Bronchial epithelial cell (primary cell): ENCODE results near the gene MS4A6E. TPM values are rescaled to one million over a fixed set of nuclear protein-coding genes. Genes with fewer than 3 reads are reported as not detected.
"Not testable (repeated sequence)": the region's sequence is repeated elsewhere in the genome, so short reads cannot be mapped to it uniquely, and the experiment has no call there.

ENCODE experiments used
- DNase-seq: peaks from one replicate; pipeline ENCODE4 v3.0.0-alpha.2; 2010; ENCODE audit warnings: low read depth
- FAIRE-seq: peaks from 2 replicates; lab custom pipeline; 2011; peaks lifted over from hg19 to GRCh38; lab: Jason Lieb, UNC
- H3K27me3 ChIP-seq: 2 replicates; pipeline ENCODE4 v1.5.1; 2011; ENCODE audit warnings: low read length; ENCODE audit not compliant: control insufficient read depth, insufficient read depth
- H3K36me3 ChIP-seq: 2 replicates; pipeline ENCODE4 v1.5.1; 2011; ENCODE audit warnings: low read length; ENCODE audit not compliant: control insufficient read depth, insufficient read depth
- H3K4me3 ChIP-seq: 2 replicates; pipeline ENCODE4 v1.5.1; 2011; ENCODE audit warnings: mild to moderate bottlenecking, low read depth, low read length, control low read depth
- total RNA-seq: library from RNA; depleted of rRNA; stranded (reverse); fragments of >200 nt; gene quantifications from 2 replicates; pipeline ENCODE4 v1.2.1, GENCODE V29; 2014
- TF ChIP-seq, protein P1 (sequence below): IDR thresholded peaks from 2 replicates; pipeline ENCODE4 v1.5.1; 2011; ENCODE audit warnings: mild to moderate bottlenecking, moderate library complexity, low read length, control low read depth, inconsistent platforms; ENCODE audit not compliant: insufficient read depth, severe bottlenecking

MS4A6E gene
- total RNA-seq, 1 donor from 2014 or later = not detected

DNA sequence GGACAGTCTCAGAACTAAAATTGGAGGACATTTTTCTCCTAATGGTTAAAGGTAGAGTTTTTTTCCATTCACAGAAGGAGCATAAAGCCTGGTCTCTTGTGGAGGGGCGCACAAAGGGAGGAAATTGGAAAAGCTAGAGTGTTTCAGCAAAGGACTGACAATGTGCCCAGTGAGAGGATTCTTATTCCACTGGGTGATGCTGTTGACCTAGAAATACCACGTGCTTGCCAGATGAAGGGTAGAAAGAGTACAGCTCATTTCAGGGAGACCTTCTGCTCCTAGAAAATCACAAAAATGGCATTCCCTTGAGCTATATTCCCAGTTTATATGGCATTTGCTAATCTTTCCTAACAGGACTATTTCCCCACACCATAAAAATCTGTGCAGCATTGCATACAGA is 21.1 kb downstream of the MS4A6E start:
- H3K27me3 ChIP-seq = no peaks in the 10 kb centered on the region
- DNase-seq = no peak
- no peaks in the 10 kb centered on the region for H3K36me3 ChIP-seq
- TF ChIP-seq, protein P1, sequence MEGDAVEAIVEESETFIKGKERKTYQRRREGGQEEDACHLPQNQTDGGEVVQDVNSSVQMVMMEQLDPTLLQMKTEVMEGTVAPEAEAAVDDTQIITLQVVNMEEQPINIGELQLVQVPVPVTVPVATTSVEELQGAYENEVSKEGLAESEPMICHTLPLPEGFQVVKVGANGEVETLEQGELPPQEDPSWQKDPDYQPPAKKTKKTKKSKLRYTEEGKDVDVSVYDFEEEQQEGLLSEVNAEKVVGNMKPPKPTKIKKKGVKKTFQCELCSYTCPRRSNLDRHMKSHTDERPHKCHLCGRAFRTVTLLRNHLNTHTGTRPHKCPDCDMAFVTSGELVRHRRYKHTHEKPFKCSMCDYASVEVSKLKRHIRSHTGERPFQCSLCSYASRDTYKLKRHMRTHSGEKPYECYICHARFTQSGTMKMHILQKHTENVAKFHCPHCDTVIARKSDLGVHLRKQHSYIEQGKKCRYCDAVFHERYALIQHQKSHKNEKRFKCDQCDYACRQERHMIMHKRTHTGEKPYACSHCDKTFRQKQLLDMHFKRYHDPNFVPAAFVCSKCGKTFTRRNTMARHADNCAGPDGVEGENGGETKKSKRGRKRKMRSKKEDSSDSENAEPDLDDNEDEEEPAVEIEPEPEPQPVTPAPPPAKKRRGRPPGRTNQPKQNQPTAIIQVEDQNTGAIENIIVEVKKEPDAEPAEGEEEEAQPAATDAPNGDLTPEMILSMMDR = no peak
- FAIRE-seq = no peak
- H3K4me3 ChIP-seq = no peak overlapping the region

DNA sequence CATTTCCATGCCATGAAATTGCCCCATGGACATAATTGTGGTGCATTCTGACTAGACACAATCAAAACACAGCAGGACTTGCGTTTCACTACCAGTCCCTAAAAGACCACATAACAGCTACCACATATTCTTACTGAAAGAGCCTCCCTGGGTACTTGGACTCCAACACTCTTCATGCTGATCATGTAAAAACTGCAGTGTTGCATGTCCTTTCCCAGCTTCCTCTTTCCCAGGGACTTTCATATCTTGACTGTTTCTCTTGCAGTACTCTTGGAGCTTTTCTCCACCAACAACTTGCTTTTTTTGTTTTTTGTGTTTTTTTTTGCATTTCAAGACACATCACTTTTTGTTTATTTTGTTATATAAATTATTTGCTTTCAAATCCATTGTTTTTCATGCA is 22.9 kb downstream of the MS4A6E start:
- H3K36me3 ChIP-seq = no peaks in the 10 kb centered on the region
- H3K27me3 ChIP-seq = no peaks in the 10 kb centered on the region
- TF ChIP-seq, protein P1 = no peak
- H3K4me3 ChIP-seq = no peak overlapping the region
- FAIRE-seq = no peak
- DNase-seq = no peak

DNA sequence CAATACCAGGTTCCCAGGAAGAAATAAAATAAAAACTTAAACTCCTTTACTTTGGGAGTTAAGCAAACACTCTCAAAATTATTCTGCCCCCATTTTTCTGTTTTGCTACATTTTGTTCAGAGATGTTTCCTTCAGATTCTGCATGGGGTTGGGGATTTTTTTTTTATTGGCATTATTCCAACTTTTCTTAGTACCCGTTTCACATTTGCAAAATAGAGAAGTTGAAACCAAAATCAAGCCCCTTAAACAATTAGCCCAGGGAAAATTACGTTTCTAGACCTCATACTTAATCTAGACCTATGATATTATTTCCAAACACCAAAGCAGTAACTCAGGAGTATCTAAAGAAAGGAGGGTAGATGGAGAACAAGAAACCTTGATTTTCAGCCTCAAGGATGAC is 30.7 kb downstream of the MS4A6E start:
- Histone ChIP-seq H3K36me3 (no peaks in the 10 kb centered on the region), H3K27me3 (no peaks in the 10 kb centered on the region), H3K4me3 (no peak overlapping the region)
- TF ChIP-seq, protein P1 = no peak
- FAIRE-seq (no peak), DNase-seq (no peak)

DNA sequence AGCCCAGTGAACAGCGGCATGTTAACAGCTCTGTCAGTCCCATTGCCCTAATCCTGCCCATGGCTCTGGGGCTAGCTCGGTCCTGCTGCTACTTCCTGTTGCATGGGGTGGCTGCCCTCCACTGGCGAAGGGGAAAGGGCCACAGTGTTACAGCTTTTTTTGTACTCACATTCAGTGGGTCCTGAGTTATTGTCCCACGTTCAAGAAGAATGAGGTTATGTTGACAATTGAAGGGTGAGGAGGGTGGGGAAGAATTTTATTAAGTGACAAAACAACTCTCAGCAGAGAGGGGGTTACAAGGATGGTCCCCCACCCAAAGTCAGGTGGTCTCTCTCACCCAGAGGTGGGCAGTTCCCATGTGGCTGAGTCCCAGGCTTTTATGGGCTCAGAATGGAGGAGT is 33.6 kb downstream of the MS4A6E start:
- Histone ChIP-seq H3K36me3 (no peaks in the 10 kb centered on the region), H3K27me3 (no peaks in the 10 kb centered on the region), H3K4me3 (no peak overlapping the region)
- DNase-seq (no peak), FAIRE-seq (no peak)
- TF ChIP-seq, protein P1 = no peak

DNA sequence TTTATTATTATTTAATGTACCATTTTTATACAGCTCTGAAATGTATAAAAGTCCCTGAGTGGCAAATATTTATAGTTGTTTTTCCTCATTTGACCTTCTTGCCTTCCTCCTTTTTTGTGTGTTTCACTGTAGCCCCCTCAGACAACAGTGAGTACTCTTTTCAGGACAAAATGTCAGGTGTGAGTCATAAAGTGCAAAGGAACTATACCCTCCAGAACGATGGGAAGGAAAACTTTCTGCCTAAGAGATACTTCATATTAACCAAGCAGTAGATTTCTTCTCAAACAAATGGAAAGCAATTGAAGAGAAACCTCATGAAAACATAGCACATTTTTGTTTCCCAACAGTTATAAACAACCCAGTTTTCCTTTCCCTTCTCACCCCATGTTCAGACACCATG is 35.2 kb downstream of the MS4A6E start:
- no peak for DNase-seq
- H3K36me3 ChIP-seq = no peaks in the 10 kb centered on the region
- H3K27me3 ChIP-seq = no peaks in the 10 kb centered on the region
- no peak for FAIRE-seq
- TF ChIP-seq, protein P1 = no peak
- no peak overlapping the region for H3K4me3 ChIP-seq

DNA sequence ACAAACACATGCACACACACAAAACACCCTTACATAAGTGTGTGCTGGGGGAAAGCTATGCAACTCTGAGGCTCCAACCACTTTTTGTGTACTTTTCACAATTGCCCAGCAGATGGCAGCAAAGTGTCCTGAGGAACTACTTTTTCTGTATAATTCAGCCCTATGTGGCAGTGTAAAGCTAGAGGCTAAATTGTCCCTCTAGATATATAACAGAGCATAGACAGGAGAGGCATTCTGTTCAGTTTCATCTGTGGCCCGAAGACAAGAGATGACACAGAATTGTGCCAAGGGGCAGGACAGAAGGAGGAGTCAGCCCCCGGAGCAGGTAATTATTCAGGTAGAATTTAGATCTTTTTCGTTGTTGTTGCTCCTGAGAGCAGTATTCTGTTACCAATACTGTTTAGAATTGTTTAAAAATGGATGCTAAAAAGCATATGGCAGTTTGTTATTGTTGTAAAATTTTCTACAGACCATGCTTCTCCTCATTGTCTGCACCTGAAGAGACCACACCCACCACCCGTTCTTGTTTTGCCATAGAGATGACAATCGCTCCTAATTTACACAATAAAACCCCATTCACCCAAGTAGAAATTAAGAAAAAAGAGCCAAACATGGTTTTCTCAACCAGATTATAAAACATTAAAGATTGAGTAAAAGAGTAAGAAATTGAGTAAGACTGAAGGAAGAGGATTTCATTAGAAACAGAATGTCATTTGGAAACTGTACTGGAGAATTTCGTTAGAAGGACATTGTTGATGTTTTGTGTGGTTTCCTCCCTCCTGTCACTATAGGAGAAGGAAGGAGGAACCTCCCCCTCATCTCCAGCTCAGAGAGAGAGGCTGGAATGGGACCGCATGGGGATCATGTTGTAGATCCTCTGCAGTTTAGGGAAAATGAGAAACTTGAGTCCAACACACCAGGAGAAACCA is 36.8 kb downstream of the MS4A6E start:
- no peaks in the 10 kb centered on the region for H3K27me3 ChIP-seq
- no peak overlapping the region for H3K4me3 ChIP-seq
- TF ChIP-seq, protein P1 = peak; percentile 71
- DNase-seq (peak; percentile 57), FAIRE-seq (no peak)
- H3K36me3 ChIP-seq = no peaks in the 10 kb centered on the region

DNA sequence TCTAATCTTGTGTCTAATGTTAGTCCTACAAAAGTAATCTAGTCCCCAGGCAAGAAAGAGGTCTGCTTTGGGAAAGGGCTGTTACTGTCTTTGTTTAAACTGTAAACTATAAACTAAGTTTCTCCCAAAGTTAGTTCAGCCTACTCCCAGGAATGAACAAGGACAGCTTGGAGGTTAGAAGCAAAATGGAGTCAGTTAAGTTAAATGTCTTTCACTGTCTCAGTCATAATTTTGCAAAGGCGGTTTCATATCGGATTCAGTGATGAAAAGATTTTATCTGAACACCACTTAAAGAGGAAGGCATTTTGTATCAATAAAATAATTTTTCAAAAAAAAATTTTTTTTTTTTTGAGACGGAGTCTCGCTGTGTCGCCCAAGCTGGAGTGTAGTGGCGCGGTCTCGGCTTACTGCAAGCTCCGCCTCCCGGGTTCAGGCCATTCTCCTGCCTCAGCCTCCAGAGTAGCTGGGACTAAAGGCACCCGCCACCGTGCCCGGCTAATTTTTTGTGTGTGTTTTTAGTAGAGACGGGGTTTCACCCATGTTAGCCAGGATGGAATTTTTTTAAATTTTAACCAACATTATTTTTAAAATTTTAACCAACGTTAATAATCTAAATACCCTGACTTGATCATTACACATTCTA is 39.3 kb downstream of the MS4A6E start:
- H3K36me3 ChIP-seq, H3K27me3 ChIP-seq, DNase-seq, FAIRE-seq, H3K4me3 ChIP-seq: not testable (repeated sequence)
